HepG2 (cell line): ENCODE data around the gene PKMYT1. TPM values are rescaled to one million over a fixed set of nuclear protein-coding genes. Genes with fewer than 3 reads are reported as not detected.

ENCODE experiments used
- ATAD3A ChIP-seq: sonication (generic); formaldehyde crosslinking; IDR thresholded peaks from 2 replicates; pipeline ENCODE4 v1.4.0; 2020; ENCODE audit warnings: missing genetic modification reagents
- ETV6 ChIP-seq: sonication (generic); formaldehyde crosslinking; conservative IDR thresholded peaks from 2 replicates; pipeline ENCODE4 v1.4.0; 2020; ENCODE audit warnings: missing genetic modification reagents
- ISL2 ChIP-seq: sonication (generic); formaldehyde crosslinking; IDR thresholded peaks from 2 replicates; pipeline ENCODE4 v1.5.0; 2020; ENCODE audit warnings: missing genetic modification reagents
- LCORL ChIP-seq, 2 experiments: fragments of 450-650 bp in 1 of 2; sonication (generic) in 1 of 2; formaldehyde crosslinking in 1 of 2; IDR thresholded peaks; 2 replicates each; pipeline versions ENCODE4 v1.5.0 to v1.6.1; 2017 to 2020; ENCODE audit warnings: antibody characterized with exemption in 1 of 2, missing genetic modification reagents in 1 of 2
- MAFG ChIP-seq: sonication (generic); formaldehyde crosslinking; IDR thresholded peaks from 2 replicates; pipeline ENCODE4 v1.5.1; 2020; ENCODE audit warnings: mild to moderate bottlenecking, missing genetic modification reagents
- MBNL3 ChIP-seq: fragments of 250-450 bp; sonication (Bioruptor Pico); conservative IDR thresholded peaks from 2 replicates; pipeline ENCODE4 v1.8.0; 2022; ENCODE audit warnings: mild to moderate bottlenecking, inconsistent platforms
- SOX13 ChIP-seq, 3 experiments: fragments of 450-650 bp in 1 of 3; sonication (generic) in 1 of 3; formaldehyde crosslinking in 1 of 3; IDR thresholded peaks in 2 of 3; conservative IDR thresholded peaks in 1 of 3; 2 replicates each; pipeline versions ENCODE4 v1.5.0 to v1.6.1; 2016 to 2020; ENCODE audit warnings: antibody characterized with exemption in 1 of 3, mild to moderate bottlenecking in 1 of 3, missing compliant biosample characterization in 1 of 3, missing genetic modification reagents in 1 of 3, moderate library complexity in 1 of 3
- ZMYM4 ChIP-seq: sonication (generic); formaldehyde crosslinking; IDR thresholded peaks from 2 replicates; pipeline ENCODE4 v1.8.1; 2023; ENCODE audit warnings: mild to moderate bottlenecking, missing genetic modification reagents
- ZNF224 ChIP-seq: sonication (generic); formaldehyde crosslinking; IDR thresholded peaks from 2 replicates; pipeline ENCODE4 v1.5.0; 2020; ENCODE audit warnings: mild to moderate bottlenecking, missing genetic modification reagents
- ZNF282 ChIP-seq: fragments of 450-650 bp; IDR thresholded peaks from 2 replicates; pipeline ENCODE4 v1.6.1; 2018; ENCODE audit not compliant: partially characterized antibody
- ZNF484 ChIP-seq: sonication (generic); formaldehyde crosslinking; IDR thresholded peaks from 2 replicates; pipeline ENCODE4 v1.5.1; 2020; ENCODE audit warnings: mild to moderate bottlenecking, low read depth, missing genetic modification reagents, borderline replicate concordance
- ZNF670 ChIP-seq: sonication (generic); formaldehyde crosslinking; IDR thresholded peaks from 2 replicates; pipeline ENCODE4 v1.8.0; 2022; ENCODE audit warnings: mild to moderate bottlenecking, missing genetic modification reagents, borderline replicate concordance
- polyA plus RNA-seq, 8 experiments: library from polyadenylated mRNA; depleted of rRNA in 3 of 8; stranded (reverse) in 7 of 8; unstranded in 1 of 8; fragments of >200 nt; fragmentation: Illumina TruSeq in 4 of 8; extraction: Trizol in 4 of 8; gene quantifications; 2 replicates each; pipeline versions ENCODE4 v1.2.1 to v1.2.3, GENCODE V29; 2011 to 2016; ENCODE audit warnings: low read depth in 4 of 8, missing spikeins in 1 of 8, mixed read lengths in 1 of 8; ENCODE audit not compliant: insufficient read depth in 1 of 8
- total RNA-seq, 5 experiments: library from RNA; depleted of rRNA; stranded (reverse); fragments of >200 nt; fragmentation: Illumina TruSeq; extraction: Trizol; gene quantifications; 2 replicates each; pipeline ENCODE4 v1.2.3, GENCODE V29; 2016; ENCODE audit warnings: low read depth in 1 of 5
- TF ChIP-seq, protein P1 (sequence below): sonication (generic); formaldehyde crosslinking; IDR thresholded peaks from 2 replicates; pipeline ENCODE4 v1.4.0; 2020; ENCODE audit warnings: missing genetic modification reagents
- TF ChIP-seq, protein P2 (sequence below): sonication (generic); formaldehyde crosslinking; IDR thresholded peaks from 2 replicates; pipeline ENCODE4 v1.4.0; 2020; ENCODE audit warnings: missing genetic modification reagents
- TF ChIP-seq, protein P3 (sequence below): sonication (generic); formaldehyde crosslinking; IDR thresholded peaks from 2 replicates; pipeline ENCODE4 v1.5.1; 2020; ENCODE audit warnings: mild to moderate bottlenecking, missing genetic modification reagents, moderate library complexity
- TF ChIP-seq, protein P4 (sequence below): sonication (generic); formaldehyde crosslinking; IDR thresholded peaks from 2 replicates; pipeline ENCODE4 v1.5.1; 2020; ENCODE audit warnings: missing genetic modification reagents, mild to moderate bottlenecking, borderline replicate concordance

PKMYT1 gene
- total and polyA plus RNA-seq, 2 of the 13 experiments (the other 11 are each of a cell fraction or from before 2014, with no cell fraction given) = 7.0 to 27.8 TPM

DNA sequence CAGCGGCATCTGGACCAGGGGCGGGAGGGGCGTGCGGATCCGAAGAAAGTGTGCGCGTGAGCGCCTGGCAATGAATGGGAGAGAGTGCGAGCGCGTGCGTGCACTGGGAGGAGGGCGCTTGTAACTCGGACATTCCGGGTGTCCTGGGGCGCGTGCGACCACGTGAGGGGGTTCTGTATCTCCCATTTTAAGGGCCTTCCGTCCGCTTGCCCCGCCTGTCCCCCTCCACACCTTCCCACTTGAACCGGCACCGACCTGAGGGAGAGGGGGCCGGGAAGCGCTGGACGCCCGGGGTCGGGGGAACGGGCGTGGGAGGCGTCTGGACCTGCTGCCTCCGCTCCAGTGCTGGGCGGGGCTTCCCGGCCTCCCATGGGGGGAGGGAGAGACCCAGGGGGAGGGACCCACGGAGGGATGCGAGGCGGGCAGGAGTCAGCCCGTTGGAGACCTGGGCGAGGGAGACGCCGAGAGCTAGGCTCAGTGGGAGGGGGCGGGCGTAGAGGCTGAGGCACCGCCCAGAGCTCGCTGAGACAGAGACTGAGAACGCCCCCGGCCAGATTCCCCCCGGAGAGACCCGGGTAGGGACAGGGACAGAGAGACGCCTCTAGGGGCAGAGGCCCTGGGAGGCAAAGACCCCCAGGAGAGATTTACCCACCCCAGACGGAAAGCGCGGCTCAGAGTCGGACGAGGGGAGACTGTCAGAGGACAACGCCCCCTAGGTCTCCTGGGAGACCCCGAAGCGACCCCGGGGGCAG, 16.3 kb downstream of the PKMYT1 start, which contains the start of gene KREMEN2 (continued):
- TF ChIP-seq, protein P1, sequence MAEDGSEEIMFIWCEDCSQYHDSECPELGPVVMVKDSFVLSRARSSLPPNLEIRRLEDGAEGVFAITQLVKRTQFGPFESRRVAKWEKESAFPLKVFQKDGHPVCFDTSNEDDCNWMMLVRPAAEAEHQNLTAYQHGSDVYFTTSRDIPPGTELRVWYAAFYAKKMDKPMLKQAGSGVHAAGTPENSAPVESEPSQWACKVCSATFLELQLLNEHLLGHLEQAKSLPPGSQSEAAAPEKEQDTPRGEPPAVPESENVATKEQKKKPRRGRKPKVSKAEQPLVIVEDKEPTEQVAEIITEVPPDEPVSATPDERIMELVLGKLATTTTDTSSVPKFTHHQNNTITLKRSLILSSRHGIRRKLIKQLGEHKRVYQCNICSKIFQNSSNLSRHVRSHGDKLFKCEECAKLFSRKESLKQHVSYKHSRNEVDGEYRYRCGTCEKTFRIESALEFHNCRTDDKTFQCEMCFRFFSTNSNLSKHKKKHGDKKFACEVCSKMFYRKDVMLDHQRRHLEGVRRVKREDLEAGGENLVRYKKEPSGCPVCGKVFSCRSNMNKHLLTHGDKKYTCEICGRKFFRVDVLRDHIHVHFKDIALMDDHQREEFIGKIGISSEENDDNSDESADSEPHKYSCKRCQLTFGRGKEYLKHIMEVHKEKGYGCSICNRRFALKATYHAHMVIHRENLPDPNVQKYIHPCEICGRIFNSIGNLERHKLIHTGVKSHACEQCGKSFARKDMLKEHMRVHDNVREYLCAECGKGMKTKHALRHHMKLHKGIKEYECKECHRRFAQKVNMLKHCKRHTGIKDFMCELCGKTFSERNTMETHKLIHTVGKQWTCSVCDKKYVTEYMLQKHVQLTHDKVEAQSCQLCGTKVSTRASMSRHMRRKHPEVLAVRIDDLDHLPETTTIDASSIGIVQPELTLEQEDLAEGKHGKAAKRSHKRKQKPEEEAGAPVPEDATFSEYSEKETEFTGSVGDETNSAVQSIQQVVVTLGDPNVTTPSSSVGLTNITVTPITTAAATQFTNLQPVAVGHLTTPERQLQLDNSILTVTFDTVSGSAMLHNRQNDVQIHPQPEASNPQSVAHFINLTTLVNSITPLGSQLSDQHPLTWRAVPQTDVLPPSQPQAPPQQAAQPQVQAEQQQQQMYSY (CRISPR knock-in tag) = no peak
- TF ChIP-seq ZMYM4 (CRISPR knock-in tag) (no peak), ZNF224 (CRISPR knock-in tag) (no peak), ETV6 (CRISPR knock-in tag) (no peak), ZNF282 (no peak), LCORL (IDR thresholded peaks at IDR 0.05) (no peak), LCORL (CRISPR knock-in tag; IDR thresholded peaks at IDR 0.05) (0 out of 2 replicates have a peak, but pooled peaks have one; percentile 42), ISL2 (no peak), SOX13 (IDR thresholded peaks at IDR 0.05) (no peak), SOX13 (CRISPR knock-in tag; conservative IDR thresholded peaks at IDR 0.05 in 1 of 2, IDR thresholded peaks at IDR 0.05 in 1 of 2) (no peak), MAFG (CRISPR knock-in tag) (no peak), ATAD3A (no peak), ZNF670 (CRISPR knock-in tag) (peak; percentile 79; the same call in 1 of the 2 replicates), MBNL3 (CRISPR knock-in tag) (no peak), ZNF484 (no peak)
- TF ChIP-seq, protein P2, sequence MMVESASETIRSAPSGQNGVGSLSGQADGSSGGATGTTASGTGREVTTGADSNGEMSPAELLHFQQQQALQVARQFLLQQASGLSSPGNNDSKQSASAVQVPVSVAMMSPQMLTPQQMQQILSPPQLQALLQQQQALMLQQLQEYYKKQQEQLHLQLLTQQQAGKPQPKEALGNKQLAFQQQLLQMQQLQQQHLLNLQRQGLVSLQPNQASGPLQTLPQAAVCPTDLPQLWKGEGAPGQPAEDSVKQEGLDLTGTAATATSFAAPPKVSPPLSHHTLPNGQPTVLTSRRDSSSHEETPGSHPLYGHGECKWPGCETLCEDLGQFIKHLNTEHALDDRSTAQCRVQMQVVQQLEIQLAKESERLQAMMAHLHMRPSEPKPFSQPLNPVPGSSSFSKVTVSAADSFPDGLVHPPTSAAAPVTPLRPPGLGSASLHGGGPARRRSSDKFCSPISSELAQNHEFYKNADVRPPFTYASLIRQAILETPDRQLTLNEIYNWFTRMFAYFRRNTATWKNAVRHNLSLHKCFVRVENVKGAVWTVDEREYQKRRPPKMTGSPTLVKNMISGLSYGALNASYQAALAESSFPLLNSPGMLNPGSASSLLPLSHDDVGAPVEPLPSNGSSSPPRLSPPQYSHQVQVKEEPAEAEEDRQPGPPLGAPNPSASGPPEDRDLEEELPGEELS (CRISPR knock-in tag) = no peak
- TF ChIP-seq, protein P3, sequence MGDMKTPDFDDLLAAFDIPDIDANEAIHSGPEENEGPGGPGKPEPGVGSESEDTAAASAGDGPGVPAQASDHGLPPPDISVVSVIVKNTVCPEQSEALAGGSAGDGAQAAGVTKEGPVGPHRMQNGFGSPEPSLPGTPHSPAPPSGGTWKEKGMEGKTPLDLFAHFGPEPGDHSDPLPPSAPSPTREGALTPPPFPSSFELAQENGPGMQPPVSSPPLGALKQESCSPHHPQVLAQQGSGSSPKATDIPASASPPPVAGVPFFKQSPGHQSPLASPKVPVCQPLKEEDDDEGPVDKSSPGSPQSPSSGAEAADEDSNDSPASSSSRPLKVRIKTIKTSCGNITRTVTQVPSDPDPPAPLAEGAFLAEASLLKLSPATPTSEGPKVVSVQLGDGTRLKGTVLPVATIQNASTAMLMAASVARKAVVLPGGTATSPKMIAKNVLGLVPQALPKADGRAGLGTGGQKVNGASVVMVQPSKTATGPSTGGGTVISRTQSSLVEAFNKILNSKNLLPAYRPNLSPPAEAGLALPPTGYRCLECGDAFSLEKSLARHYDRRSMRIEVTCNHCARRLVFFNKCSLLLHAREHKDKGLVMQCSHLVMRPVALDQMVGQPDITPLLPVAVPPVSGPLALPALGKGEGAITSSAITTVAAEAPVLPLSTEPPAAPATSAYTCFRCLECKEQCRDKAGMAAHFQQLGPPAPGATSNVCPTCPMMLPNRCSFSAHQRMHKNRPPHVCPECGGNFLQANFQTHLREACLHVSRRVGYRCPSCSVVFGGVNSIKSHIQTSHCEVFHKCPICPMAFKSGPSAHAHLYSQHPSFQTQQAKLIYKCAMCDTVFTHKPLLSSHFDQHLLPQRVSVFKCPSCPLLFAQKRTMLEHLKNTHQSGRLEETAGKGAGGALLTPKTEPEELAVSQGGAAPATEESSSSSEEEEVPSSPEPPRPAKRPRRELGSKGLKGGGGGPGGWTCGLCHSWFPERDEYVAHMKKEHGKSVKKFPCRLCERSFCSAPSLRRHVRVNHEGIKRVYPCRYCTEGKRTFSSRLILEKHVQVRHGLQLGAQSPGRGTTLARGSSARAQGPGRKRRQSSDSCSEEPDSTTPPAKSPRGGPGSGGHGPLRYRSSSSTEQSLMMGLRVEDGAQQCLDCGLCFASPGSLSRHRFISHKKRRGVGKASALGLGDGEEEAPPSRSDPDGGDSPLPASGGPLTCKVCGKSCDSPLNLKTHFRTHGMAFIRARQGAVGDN (CRISPR knock-in tag) = peak; percentile 61; the same call in 1 of the 2 replicates
- TF ChIP-seq, protein P4, sequence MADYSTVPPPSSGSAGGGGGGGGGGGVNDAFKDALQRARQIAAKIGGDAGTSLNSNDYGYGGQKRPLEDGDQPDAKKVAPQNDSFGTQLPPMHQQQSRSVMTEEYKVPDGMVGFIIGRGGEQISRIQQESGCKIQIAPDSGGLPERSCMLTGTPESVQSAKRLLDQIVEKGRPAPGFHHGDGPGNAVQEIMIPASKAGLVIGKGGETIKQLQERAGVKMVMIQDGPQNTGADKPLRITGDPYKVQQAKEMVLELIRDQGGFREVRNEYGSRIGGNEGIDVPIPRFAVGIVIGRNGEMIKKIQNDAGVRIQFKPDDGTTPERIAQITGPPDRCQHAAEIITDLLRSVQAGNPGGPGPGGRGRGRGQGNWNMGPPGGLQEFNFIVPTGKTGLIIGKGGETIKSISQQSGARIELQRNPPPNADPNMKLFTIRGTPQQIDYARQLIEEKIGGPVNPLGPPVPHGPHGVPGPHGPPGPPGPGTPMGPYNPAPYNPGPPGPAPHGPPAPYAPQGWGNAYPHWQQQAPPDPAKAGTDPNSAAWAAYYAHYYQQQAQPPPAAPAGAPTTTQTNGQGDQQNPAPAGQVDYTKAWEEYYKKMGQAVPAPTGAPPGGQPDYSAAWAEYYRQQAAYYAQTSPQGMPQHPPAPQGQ (CRISPR knock-in tag) = no peak
